Spleen (tissue), 7 donors: ENCODE results near the gene WNT2.

ENCODE experiments used
- POLR2A ChIP-seq, 3 donors: fragments of 450-650 bp; IDR thresholded peaks; one replicate each; pipeline ENCODE4 v1.5.1; 2017; ENCODE audit warnings: antibody characterized with exemption in 3 of 3, mild to moderate bottlenecking in 1 of 3
- POLR2AphosphoS5 ChIP-seq, 3 donors: sonication (generic); formaldehyde crosslinking; IDR thresholded peaks; one replicate each; pipeline ENCODE4 v1.5.1; 2017; ENCODE audit warnings: antibody characterized with exemption in 3 of 3
- TF ChIP-seq, protein P1 (sequence below), 11 experiments: fragments of 200-600 bp in 7 of 11; fragments of 450-650 bp in 4 of 11; sonication (generic) in 4 of 11; IDR thresholded peaks in 8 of 11; conservative IDR thresholded peaks in 3 of 11; 1 replicate in 7 of 11; 2 replicates in 4 of 11; pipeline versions ENCODE4 v1.4.0 to v1.8.0; 2016 to 2021; ENCODE audit warnings: antibody characterized with exemption in 11 of 11, inconsistent platforms in 4 of 11, mild to moderate bottlenecking in 1 of 11
- donor health status: DM: no; HTN: no; CAD: no; lungs with moderate emphysema.
- donor health status: DM: no; HTN: no; CAD: no.
- donor health status: DM: no; HTN: no; CAD: no.

GRCh38 chr7:117302396-117302795, 20.5 kb downstream of the WNT2 start:
- TF ChIP-seq, protein P1, sequence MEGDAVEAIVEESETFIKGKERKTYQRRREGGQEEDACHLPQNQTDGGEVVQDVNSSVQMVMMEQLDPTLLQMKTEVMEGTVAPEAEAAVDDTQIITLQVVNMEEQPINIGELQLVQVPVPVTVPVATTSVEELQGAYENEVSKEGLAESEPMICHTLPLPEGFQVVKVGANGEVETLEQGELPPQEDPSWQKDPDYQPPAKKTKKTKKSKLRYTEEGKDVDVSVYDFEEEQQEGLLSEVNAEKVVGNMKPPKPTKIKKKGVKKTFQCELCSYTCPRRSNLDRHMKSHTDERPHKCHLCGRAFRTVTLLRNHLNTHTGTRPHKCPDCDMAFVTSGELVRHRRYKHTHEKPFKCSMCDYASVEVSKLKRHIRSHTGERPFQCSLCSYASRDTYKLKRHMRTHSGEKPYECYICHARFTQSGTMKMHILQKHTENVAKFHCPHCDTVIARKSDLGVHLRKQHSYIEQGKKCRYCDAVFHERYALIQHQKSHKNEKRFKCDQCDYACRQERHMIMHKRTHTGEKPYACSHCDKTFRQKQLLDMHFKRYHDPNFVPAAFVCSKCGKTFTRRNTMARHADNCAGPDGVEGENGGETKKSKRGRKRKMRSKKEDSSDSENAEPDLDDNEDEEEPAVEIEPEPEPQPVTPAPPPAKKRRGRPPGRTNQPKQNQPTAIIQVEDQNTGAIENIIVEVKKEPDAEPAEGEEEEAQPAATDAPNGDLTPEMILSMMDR (IDR thresholded peaks at IDR 0.05 in 8 of 11, conservative IDR thresholded peaks at IDR 0.05 in 3 of 11) = no peak
- no peak for TF ChIP-seq POLR2A (IDR thresholded peaks at IDR 0.05)
- TF ChIP-seq POLR2AphosphoS5 (IDR thresholded peaks at IDR 0.05) = no peak
